ENCODE data around the gene GAST.

Gene GAST

DNA sequence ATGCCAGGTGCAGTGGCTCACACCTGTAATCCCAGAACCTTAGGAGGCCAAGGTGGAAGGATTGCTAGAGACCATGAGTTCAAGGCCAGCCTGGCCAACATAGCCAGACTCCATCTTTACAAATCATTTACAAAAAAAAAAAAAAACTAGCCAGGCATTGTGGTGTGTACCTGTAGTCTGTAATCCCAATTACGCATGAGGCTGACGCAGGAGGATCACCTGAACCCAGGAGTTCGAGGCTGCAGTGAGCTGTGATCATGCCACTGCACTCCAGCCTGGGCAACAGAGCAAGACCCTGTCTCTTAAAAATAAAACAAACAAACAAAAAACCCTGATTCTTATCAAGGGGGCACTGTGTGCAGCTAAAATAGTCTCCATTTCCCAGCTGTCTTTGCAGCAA, 39.2 kb downstream of the GAST start:
- Histone ChIP-seq H3K27me3 (ENCODE audit: insufficient read depth, poor library complexity, severe bottlenecking) (no peaks in the 10 kb centered on the region), H3K27ac (ENCODE audit: poor library complexity, severe bottlenecking) (no peak overlapping the region), H3K4me3 (ENCODE audit: severe bottlenecking) (no peak overlapping the region), H3K36me3 (ENCODE audit: low read depth) (peaks cover 38% of the 10 kb centered on the region), H3K9me3 (ENCODE audit: severe bottlenecking) (no peaks in the 10 kb centered on the region), H3K4me1 (ENCODE audit: insufficient read depth, poor library complexity, severe bottlenecking) (no peaks in the 10 kb centered on the region)
- TF ChIP-seq, protein P1, sequence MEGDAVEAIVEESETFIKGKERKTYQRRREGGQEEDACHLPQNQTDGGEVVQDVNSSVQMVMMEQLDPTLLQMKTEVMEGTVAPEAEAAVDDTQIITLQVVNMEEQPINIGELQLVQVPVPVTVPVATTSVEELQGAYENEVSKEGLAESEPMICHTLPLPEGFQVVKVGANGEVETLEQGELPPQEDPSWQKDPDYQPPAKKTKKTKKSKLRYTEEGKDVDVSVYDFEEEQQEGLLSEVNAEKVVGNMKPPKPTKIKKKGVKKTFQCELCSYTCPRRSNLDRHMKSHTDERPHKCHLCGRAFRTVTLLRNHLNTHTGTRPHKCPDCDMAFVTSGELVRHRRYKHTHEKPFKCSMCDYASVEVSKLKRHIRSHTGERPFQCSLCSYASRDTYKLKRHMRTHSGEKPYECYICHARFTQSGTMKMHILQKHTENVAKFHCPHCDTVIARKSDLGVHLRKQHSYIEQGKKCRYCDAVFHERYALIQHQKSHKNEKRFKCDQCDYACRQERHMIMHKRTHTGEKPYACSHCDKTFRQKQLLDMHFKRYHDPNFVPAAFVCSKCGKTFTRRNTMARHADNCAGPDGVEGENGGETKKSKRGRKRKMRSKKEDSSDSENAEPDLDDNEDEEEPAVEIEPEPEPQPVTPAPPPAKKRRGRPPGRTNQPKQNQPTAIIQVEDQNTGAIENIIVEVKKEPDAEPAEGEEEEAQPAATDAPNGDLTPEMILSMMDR (IDR thresholded peaks at IDR 0.05; ENCODE audit: poor library complexity, severe bottlenecking) = no peak
- ATAC-seq (ENCODE audit: low read depth) (no peak), DNase-seq (ENCODE audit: low spot score) (no peak)

DNA sequence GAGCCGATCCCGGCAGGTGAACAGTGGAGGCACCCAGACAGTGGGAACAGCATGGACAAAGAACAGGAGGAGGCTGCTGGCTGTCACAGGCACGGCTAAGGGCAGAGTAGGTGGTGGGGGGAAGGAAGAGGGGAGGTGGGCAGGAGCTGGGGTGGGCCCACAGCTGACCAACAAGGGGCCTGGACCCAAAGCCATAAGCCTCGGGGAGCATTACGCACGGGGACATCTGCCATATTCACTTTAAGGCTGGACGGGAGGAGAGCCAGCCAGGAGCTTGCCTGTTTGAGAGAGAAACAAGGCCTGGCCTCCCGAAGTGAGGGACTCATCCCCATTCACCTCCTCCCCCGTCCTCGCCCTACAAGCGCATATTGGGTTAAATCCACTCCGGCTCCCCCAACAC, 41.9 kb downstream of the GAST start:
- DNase-seq (ENCODE audit: low spot score) (no peak), ATAC-seq (ENCODE audit: low read depth) (no peak)
- H3K9me3 ChIP-seq (ENCODE audit: severe bottlenecking) = no peaks in the 10 kb centered on the region
- TF ChIP-seq, protein P1 (IDR thresholded peaks at IDR 0.05; ENCODE audit: poor library complexity, severe bottlenecking) = no peak
- no peaks in the 10 kb centered on the region for H3K27me3 ChIP-seq (ENCODE audit: insufficient read depth, poor library complexity, severe bottlenecking)
- peaks cover 64% of the 10 kb centered on the region for H3K36me3 ChIP-seq (ENCODE audit: low read depth)
- no peaks in the 10 kb centered on the region for H3K4me1 ChIP-seq (ENCODE audit: insufficient read depth, poor library complexity, severe bottlenecking)
- no peak overlapping the region for H3K4me3 ChIP-seq (ENCODE audit: severe bottlenecking)
- no peak overlapping the region for H3K27ac ChIP-seq (ENCODE audit: poor library complexity, severe bottlenecking)

DNA sequence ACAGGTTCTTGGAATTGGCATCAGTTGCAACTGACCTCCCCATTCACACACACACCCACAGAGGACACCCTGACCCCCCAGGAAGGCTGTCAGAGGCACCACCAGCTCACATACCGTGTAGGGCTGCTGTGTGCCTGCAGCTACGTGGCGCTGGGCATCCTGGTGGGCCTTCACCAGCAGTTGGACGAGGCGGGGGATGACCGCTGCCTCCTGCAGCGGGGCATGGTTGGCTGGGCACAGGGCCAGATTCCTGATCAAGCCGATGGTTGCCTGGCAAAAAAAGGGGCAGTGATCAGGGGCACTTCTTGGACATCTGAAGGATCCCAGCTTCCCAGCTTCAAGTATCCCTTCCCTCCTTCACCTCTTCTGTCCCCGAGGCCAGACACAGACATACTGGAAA, 46.5 kb downstream of the GAST start:
- no peak for ATAC-seq (ENCODE audit: low read depth)
- Histone ChIP-seq H3K4me1 (ENCODE audit: insufficient read depth, poor library complexity, severe bottlenecking) (no peaks in the 10 kb centered on the region), H3K27me3 (ENCODE audit: insufficient read depth, poor library complexity, severe bottlenecking) (no peaks in the 10 kb centered on the region), H3K4me3 (ENCODE audit: severe bottlenecking) (no peak overlapping the region), H3K27ac (ENCODE audit: poor library complexity, severe bottlenecking) (no peak overlapping the region), H3K9me3 (ENCODE audit: severe bottlenecking) (no peaks in the 10 kb centered on the region), H3K36me3 (ENCODE audit: low read depth) (peaks cover 97% of the 10 kb centered on the region)
- TF ChIP-seq, protein P1 (IDR thresholded peaks at IDR 0.05; ENCODE audit: poor library complexity, severe bottlenecking) = no peak
- DNase-seq (ENCODE audit: low spot score) = no peak

DNA sequence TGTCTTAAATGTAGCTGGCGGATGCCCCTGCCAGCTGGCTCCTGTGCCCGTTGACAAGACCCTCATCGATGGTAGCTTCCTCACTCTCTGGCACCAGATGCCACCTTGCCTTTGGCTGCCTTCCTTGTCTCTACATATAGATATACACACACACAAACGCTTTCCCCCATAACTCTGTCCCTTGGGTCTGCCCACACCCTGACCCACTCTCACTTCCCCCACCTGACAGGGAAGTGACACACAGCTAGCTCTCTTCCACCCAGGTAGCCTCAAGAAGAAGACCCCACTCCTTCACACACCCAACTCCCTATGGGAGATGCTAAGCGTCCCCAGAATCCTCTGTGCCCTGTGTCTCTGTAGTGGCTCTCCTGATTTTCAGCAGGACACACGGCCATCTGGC, 48.7 kb downstream of the GAST start:
- H3K9me3 ChIP-seq (ENCODE audit: severe bottlenecking) = no peaks in the 10 kb centered on the region
- H3K36me3 ChIP-seq (ENCODE audit: low read depth) = peaks cover 97% of the 10 kb centered on the region
- ATAC-seq (ENCODE audit: low read depth) = no peak

DNA sequence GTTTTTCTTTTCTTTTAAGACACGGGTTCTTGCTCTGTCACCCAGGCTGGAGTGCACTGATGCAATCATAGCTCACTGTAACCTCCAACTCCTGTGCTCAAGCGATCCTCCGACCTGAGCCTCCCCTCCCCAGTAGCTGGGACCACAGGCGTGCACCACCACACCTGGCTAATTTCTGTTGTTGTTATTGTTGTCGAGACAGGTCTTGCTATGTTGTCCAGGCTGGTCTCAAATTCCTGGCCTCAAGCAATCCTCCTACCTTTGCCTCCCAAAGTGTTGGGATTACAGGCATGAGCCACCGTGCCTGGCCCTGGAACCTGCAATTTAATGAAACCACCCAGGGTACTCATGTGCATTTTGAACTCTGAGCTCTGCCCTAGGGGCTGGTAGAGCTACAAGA, 50.3 kb downstream of the GAST start:
- no peak overlapping the region for H3K27ac ChIP-seq (ENCODE audit: poor library complexity, severe bottlenecking)
- no peaks in the 10 kb centered on the region for H3K4me1 ChIP-seq (ENCODE audit: insufficient read depth, poor library complexity, severe bottlenecking)
- no peaks in the 10 kb centered on the region for H3K9me3 ChIP-seq (ENCODE audit: severe bottlenecking)
- DNase-seq (ENCODE audit: low spot score) (no peak), ATAC-seq (ENCODE audit: low read depth) (no peak)
- peaks cover 97% of the 10 kb centered on the region for H3K36me3 ChIP-seq (ENCODE audit: low read depth)
- H3K4me3 ChIP-seq (ENCODE audit: severe bottlenecking) = no peak overlapping the region
- TF ChIP-seq, protein P1 (IDR thresholded peaks at IDR 0.05; ENCODE audit: poor library complexity, severe bottlenecking) = no peak
- H3K27me3 ChIP-seq (ENCODE audit: insufficient read depth, poor library complexity, severe bottlenecking) = no peaks in the 10 kb centered on the region

More for the DNA sequence above, 48.7 kb downstream of the GAST start:
- Histone ChIP-seq H3K4me3 (ENCODE audit: severe bottlenecking) (no peak overlapping the region), H3K27ac (ENCODE audit: poor library complexity, severe bottlenecking) (no peak overlapping the region), H3K4me1 (ENCODE audit: insufficient read depth, poor library complexity, severe bottlenecking) (no peaks in the 10 kb centered on the region), H3K27me3 (ENCODE audit: insufficient read depth, poor library complexity, severe bottlenecking) (no peaks in the 10 kb centered on the region)
- TF ChIP-seq, protein P1 (IDR thresholded peaks at IDR 0.05; ENCODE audit: poor library complexity, severe bottlenecking) = no peak
- DNase-seq (ENCODE audit: low spot score) = no peak
